HG02981 (cell line): ENCODE measurements around the gene LCN15.
"Not testable (repeated sequence)": the region's sequence is repeated elsewhere in the genome, so short reads cannot be mapped to it uniquely, and the experiment has no call there.

ENCODE experiments used
- ATAC-seq: cut with Tn5 transposase; IDR thresholded peaks from one replicate; pipeline ENCODE4 v1.9.1; 2021; ENCODE audit warnings: mild to moderate bottlenecking, moderate library complexity; ENCODE audit not compliant: unreplicated experiment

LCN15 gene

GRCh38 chr9:136756836-136757235, 7.5 kb downstream of the LCN15 start:
- no peak for ATAC-seq

- ATAC-seq: no peak
Observed at GRCh38 chr9:136756134-136756438, 8.2 kb downstream of the LCN15 start.

GRCh38 chr9:136755302-136756133, 8.8 kb downstream of the LCN15 start:
- ATAC-seq: not testable (repeated sequence)

- ATAC-seq: no peak
Observed at GRCh38 chr9:136754626-136755301, 9.6 kb downstream of the LCN15 start.

GRCh38 chr9:136754059-136754572, 10.2 kb downstream of the LCN15 start:
- no peak for ATAC-seq

GRCh38 chr9:136753371-136754058, 10.8 kb downstream of the LCN15 start:
- ATAC-seq: no peak

- ATAC-seq: no peak
Observed at GRCh38 chr9:136751814-136752213, 12.5 kb downstream of the LCN15 start.

GRCh38 chr9:136751244-136751643, 13.1 kb downstream of the LCN15 start:
- ATAC-seq: no peak

GRCh38 chr9:136750526-136750925, 13.8 kb downstream of the LCN15 start:
- ATAC-seq: no peak

GRCh38 chr9:136748666-136749611, 15.4 kb downstream of the LCN15 start:
- ATAC-seq: no peak

- ATAC-seq: no peak
Observed at GRCh38 chr9:136748201-136748600, 16.1 kb downstream of the LCN15 start, which contains the start of gene LCN6. Gene LCN6, minus strand, starts transcription at chr9:136748525. Its CDS starts 42 bp downstream, at chr9:136748483.

GRCh38 chr9:136747161-136748060, 16.9 kb downstream of the LCN15 start:
- ATAC-seq: no peak

- no peak for ATAC-seq
Observed at GRCh38 chr9:136746621-136747020, 17.7 kb downstream of the LCN15 start.

- no peak for ATAC-seq
Observed at GRCh38 chr9:136746155-136746490, 18.2 kb downstream of the LCN15 start.

- no peak for ATAC-seq
Observed at GRCh38 chr9:136745389-136746154, 18.7 kb downstream of the LCN15 start.

GRCh38 chr9:136744773-136745172, 19.5 kb downstream of the LCN15 start:
- ATAC-seq: no peak

GRCh38 chr9:136743639-136744211, 20.6 kb downstream of the LCN15 start:
- ATAC-seq: no peak

GRCh38 chr9:136742591-136743391, 21.5 kb downstream of the LCN15 start, which contains the start of gene LCN10:
Gene LCN10, minus strand, starts transcription at chr9:136742940. Its CDS starts 37 bp downstream, at chr9:136742903.
- ATAC-seq: no peak
